ENCODE measurements around the gene SEC62.

SEC62 gene

DNA sequence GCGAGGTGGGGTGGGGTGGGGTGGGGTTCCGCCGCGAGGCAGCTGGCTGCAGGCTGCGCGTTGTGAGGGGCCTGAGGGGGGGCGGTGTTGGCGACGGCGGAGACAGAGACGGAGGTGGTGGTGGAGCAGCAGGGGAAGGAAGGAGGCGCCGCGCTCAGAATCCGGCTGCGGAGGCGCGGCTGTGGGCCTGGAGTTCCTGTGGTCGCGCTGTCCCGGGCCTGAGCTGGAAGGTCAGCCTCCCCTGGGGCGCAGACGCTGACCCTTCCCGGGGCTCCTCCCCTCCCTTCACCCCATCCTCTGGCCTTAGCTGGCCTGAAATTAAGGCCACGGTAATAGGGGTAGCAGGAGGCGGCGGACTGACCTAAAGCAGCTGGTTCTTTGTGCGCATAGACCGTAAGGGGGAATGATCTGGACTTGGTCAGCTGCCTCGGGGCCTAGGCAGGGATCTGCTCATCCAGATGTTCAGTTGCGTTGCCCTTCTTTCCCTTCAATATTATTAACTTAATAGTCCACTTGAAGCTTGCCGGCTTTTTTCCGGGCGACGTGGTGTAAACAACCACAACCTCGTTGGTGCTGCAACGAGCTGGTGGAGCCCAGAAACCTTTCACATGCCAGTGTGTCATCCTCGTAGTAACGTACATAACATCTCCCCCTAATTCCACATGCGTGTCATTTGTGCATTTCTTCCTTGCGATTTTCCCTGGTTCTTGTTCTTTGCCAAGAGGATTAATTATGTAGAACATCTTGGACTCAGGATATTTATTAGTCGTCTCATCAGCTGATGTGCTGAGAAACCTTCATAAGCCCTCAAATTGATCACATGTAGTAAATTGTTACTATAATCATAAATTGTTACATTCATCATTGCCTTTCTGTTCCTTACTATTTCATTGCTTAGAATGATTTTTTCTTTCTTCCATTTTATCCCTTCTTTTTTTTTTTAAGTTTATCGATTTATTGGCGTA, 626 bp downstream of the SEC62 start:
- FAIRE-seq = no peak

DNA sequence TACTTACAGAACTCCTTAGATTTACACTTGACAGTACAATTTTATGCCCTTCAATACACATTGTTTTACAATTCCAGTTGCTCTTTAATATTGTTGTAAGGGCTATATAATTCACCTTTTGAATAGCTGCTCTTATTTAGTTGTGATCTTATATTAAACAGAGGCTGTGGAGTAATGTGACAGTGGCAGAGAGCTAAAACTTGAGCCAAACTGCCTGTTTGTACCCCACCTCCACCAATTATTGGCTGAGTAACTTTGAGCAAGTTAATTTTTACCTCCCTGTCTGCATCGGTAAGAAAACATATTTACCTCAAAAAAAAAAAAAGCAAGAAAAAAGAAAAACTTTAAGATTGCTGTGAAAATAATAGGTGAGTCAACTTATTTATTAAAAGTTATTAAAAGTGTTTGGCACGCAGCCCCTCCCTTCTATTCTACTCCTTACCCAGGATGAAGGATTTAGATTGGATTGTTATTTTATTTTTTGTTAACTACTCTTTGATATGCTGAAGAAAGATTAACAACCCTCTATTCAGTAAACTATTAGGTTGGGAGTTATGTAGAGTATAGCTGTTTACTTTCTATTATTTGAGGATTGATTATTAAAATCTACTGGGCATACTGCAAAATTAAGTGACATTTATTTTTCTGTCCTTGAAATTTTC, 1.7 kb downstream of the SEC62 start:
- FAIRE-seq = no peak

- FAIRE-seq = no peak
Observed at GRCh38 chr3:169969174-169970095, 2.8 kb downstream of the SEC62 start.

DNA sequence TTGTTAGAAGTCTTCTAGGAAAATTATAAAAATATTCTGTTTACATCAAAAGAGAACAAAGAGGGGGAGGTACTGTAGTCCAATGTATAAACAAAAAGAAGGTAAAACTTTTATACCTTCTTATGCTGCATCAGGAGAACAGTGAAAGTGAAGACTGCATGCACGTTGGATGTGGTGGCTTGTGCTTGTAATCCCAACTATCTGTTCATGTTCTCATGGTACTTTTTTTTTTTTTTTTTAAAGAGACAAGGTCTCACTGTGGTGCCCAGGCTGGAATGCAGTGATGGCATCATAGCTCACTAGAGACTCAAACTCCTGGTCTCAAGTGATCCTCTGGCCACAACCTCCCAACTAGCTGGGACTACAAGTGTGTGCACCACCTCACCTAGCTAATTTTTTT, 4.2 kb downstream of the SEC62 start:
- FAIRE-seq = no peak

GRCh38 chr3:169971522-169971921, 4.9 kb downstream of the SEC62 start:
- FAIRE-seq = no peak

DNA sequence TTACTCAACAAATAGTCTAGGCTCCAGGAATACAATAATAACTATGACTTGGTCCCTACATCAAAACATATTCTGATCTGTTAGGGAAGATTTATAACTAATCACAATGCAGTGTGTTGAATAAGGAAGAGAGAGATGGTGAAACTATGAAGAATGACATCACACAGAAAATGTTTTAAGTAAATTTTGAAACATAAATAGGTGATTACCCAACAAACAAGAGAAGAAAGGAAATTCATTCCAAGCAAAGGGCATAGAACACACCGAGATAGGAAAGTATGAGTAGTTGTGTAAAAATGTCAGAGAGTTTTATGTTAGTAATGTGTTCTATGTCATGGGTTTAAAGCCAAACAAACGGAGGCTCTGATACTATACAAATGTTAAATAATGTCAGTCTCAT, 13.4 kb downstream of the SEC62 start:
- no peak for FAIRE-seq

- no peak for FAIRE-seq
Observed at GRCh38 chr3:169984292-169984691, 17.7 kb downstream of the SEC62 start.

DNA sequence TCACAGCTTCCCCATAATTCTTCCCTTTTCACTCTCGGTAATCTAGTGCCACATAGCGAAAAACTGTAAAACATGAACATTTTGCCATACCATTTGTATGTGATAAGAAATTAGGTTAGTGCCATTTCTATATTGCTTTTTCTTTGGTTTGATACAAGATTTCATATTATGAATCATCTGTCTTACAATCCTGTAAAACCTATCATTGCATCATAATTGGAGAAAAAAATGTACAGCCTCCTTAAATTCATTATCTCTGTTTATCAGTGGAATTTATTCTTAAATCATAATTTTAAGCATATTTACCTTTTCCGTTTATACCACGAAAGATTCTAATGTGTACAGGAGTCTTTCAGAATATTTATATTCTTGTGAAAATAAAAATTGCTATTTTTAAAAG, 23.8 kb downstream of the SEC62 start:
- FAIRE-seq = no peak

DNA sequence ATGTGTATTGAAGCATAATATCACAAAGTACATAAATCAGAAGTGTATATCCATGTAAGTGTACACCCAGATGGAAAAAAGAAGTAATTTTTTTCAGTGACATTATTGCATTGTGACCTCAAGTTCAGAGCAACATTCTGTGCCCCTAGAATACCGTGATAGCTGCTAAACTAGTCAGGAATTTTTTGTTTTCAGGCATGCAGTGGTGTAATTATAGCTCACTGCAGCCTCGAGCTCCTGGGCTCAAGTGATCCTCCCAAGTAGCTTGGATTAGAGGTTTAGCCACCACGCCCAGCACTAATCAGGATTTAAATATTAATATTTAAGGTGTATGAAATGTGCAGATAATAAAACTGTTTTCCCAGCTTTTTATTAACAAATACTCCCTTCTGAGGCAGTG, 25.5 kb downstream of the SEC62 start:
- no peak for FAIRE-seq

DNA sequence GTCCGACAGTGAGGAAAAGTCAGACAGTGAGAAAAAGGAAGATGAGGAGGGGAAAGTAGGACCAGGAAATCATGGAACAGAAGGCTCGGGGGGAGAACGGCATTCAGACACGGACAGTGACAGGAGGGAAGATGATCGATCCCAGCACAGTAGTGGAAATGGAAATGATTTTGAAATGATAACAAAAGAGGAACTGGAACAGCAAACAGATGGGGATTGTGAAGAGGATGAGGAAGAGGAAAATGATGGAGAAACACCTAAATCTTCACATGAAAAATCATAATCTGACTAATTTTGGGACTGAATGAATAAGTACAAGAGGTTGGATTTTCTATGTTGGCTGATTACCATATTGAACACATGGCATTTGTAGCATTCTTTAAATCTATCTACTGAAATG, 26.2 kb downstream of the SEC62 start:
- no peak for FAIRE-seq

DNA sequence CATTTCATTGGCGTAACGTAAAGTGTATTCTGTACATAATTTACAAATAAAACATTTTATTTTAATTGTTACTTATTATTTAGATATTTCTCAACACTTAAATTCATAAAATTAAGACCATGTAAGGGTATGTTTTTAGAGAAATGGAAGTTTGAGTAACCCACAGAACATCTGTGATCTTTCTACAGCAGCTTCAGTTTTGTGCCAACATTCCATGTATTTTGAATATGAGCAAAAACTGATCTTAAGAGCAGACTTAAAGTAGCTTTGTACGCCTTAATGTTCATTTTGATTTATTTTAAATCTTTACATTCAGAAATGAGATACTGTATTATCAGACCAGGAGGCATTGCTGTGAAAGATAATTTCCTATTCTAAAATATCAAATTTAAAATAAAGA, 27.2 kb downstream of the SEC62 start:
- FAIRE-seq = no peak

GRCh38 chr3:169996063-169996462, 29.5 kb downstream of the SEC62 start:
- no peak for FAIRE-seq

- no peak for FAIRE-seq
Observed at GRCh38 chr3:169998668-169999131, 32.1 kb downstream of the SEC62 start.

GRCh38 chr3:169999433-169999832, 32.8 kb downstream of the SEC62 start:
- no peak for FAIRE-seq

- FAIRE-seq = no peak
Observed at GRCh38 chr3:170000051-170000450, 33.4 kb downstream of the SEC62 start.

GRCh38 chr3:170002231-170002630, 35.6 kb downstream of the SEC62 start:
- no peak for FAIRE-seq

DNA sequence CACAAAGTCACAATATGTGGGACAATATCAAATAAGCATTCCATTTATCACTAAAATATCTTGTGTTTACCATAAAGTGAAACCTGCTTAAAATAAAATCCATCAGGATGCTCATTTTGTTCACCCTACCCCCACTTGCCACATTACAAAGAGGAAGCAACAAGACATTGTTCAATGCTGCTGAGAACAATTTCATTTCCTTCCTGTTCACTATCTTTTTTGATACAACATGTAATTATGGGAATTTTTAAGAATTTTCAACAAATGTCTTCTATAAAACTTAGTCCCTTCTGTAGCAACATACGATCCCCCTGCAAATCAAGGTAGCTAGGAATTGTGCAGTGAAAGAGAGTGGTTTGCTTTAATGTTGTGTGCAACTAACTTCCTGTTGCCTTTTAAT, 36.3 kb downstream of the SEC62 start:
- FAIRE-seq = no peak

DNA sequence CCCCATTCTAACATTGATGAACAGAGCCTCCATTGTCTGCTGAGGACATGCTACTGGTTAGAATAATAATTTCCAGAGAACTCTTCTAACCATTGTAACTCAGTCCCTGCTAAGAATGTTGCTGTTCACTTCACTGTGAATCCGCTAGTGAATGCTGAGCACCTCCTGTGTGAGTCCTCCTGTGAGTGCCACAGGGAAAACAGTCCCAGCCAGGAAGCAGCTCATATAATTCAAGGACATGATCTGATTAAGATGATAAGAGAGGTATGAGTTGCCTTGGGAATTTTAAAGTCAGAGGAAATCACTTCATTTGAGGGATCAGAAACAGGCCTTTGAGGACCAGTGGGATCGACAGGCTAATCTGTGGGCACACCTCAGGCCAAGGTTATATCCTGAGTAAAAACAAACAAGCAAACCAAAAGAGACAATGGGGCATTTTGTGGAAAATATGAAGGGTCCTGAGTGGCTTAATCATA, 37.3 kb downstream of the SEC62 start:
- FAIRE-seq = no peak

DNA sequence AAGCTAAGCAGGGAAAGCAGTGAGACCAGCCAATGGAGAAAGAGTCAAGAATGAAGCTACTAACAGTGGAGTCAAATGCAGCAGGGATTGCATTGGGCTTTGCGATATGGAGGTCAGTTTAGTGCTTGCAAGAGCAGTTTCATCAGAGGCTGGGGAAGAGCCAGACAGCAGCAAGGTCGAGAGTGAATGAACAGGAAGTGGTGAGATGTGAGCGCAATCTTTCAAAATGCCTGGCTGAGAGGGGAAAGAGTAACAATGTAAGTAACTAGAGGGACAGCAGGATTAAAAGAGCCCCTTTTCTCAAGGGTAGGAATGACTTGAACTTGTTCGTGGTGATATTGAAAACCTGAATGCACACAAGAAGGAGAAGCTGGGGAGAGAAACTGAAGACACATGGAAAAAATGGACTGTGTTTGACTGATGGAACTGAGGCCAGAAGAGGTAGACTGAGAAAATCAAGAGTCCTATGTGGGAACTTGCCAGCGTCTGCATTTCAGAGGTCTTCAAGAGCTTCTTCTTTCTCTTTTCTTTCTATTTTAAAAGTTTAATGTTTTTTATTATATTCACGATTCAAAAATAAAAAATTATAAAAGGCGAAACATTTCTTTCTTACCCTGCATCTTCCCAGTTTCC, 40.5 kb downstream of the SEC62 start:
- FAIRE-seq = no peak

DNA sequence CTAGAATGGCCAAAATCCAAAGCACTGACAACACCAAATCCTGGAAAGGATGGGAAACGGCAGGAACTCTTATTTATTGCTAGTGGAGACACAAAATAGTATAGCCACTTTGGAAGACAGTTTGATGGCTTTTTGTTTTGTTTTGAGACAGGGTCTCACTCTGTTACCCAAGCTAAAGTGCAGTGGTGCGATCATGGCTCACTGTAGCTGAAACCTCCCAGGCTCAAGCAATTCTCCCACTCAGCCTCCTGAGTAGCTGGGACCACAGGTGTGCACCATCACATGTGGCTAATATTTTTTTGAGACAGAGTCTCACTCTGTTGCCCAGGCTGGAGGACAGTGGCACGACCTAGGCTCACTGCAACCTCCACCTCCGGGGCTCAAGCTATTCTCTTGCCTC, 43.9 kb downstream of the SEC62 start:
- no peak for FAIRE-seq

- no peak for FAIRE-seq
Observed at GRCh38 chr3:170012683-170013400, 46.2 kb downstream of the SEC62 start.

GRCh38 chr3:170016057-170016456, 49.5 kb downstream of the SEC62 start:
- no peak for FAIRE-seq

All from A204.1 (cell line).